ENCODE results near the gene GALK2.

Gene GALK2

DNA sequence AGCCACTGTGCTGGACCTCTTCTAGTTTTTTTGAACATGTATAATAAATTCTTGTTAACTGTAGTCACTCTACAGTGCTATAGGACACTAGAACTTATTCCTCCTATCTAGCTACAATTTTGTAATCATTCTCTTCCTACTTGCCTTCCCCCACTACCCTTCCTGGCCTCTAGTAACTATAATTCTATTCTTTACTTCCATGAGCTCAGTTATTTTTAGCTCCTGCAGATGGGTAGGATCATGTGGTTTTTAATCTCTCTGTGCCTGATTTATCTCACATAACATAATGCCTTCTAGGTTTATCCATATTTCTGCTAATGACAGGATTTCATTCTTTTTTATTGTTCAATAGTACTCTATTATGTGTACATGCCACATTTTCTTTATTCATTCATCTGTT, 139.8 kb downstream of the GALK2 start:
- H4K20me1 ChIP-seq (ENCODE audit: insufficient read depth, low read length, poor library complexity, severe bottlenecking) = no peaks in the 10 kb centered on the region

DNA sequence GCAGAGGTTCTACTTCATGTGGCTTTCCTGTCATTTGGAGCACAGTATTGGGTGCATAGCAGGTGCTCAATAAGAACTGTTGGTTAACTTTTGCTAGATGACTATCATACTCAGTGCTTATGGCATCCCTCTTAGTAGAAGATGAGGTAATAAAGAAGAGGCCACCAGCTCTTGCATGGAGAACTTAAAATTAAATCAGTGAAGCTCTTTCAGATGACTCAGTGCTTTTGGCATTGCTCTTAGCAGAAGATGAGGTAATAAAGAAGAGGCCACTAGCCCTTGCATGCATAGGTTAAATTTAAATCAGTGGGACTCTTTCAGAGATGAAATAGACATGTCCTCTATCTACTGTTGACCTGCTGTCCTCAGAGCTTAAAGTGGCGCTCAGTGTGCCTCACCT, 143.6 kb downstream of the GALK2 start:
- Histone ChIP-seq H3K36me3 (ENCODE audit: insufficient read depth, low read length) (no peaks in the 10 kb centered on the region; the same call in 1 of the 2 replicates), H3F3A (ENCODE audit: low read depth) (no peaks in the 10 kb centered on the region), H3K27me3 (ENCODE audit: insufficient read depth, low read length, poor library complexity, severe bottlenecking) (no peaks in the 10 kb centered on the region), H3K9me3 (ENCODE audit: insufficient read depth, low read depth, low read length) (no peaks in the 10 kb centered on the region), H3K9me2 (replicated peaks; ENCODE audit: low read depth, low read length) (no peaks in the 10 kb centered on the region), H4K20me1 (ENCODE audit: insufficient read depth, low read length, poor library complexity, severe bottlenecking) (no peaks in the 10 kb centered on the region), H3K4me1 (ENCODE audit: insufficient read depth, low read length, poor library complexity, severe bottlenecking) (no peaks in the 10 kb centered on the region), H3K4me2 (ENCODE audit: low read depth, low read length, poor library complexity, severe bottlenecking) (no peak overlapping the region), H3K79me2 (ENCODE audit: insufficient read depth, low read length) (no peaks in the 10 kb centered on the region), H3K9ac (ENCODE audit: low read depth, low read length, poor library complexity, severe bottlenecking) (no peak overlapping the region), H3K4me3 (ENCODE audit: low read length, poor library complexity, severe bottlenecking) (no peak overlapping the region), H2AFZ (ENCODE audit: low read length) (no peak overlapping the region)
- no peak for TF ChIP-seq EZH2phosphoT487 (IDR thresholded peaks at IDR 0.05; ENCODE audit: borderline replicate concordance)
- TF ChIP-seq, protein P1, sequence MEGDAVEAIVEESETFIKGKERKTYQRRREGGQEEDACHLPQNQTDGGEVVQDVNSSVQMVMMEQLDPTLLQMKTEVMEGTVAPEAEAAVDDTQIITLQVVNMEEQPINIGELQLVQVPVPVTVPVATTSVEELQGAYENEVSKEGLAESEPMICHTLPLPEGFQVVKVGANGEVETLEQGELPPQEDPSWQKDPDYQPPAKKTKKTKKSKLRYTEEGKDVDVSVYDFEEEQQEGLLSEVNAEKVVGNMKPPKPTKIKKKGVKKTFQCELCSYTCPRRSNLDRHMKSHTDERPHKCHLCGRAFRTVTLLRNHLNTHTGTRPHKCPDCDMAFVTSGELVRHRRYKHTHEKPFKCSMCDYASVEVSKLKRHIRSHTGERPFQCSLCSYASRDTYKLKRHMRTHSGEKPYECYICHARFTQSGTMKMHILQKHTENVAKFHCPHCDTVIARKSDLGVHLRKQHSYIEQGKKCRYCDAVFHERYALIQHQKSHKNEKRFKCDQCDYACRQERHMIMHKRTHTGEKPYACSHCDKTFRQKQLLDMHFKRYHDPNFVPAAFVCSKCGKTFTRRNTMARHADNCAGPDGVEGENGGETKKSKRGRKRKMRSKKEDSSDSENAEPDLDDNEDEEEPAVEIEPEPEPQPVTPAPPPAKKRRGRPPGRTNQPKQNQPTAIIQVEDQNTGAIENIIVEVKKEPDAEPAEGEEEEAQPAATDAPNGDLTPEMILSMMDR (conservative IDR thresholded peaks at IDR 0.05; ENCODE audit: low read length) = no peak

More for the DNA sequence above, 139.8 kb downstream of the GALK2 start:
- Histone ChIP-seq H3K4me3 (ENCODE audit: low read length, poor library complexity, severe bottlenecking) (no peak overlapping the region), H3K79me2 (ENCODE audit: insufficient read depth, low read length) (no peaks in the 10 kb centered on the region), H3K27me3 (ENCODE audit: insufficient read depth, low read length, poor library complexity, severe bottlenecking) (no peaks in the 10 kb centered on the region), H3K9ac (ENCODE audit: low read depth, low read length, poor library complexity, severe bottlenecking) (no peak overlapping the region), H3K36me3 (ENCODE audit: insufficient read depth, low read length) (peaks cover 4% of the 10 kb centered on the region; the same call in 1 of the 2 replicates), H3K4me1 (ENCODE audit: insufficient read depth, low read length, poor library complexity, severe bottlenecking) (no peaks in the 10 kb centered on the region), H3K9me3 (ENCODE audit: insufficient read depth, low read depth, low read length) (no peaks in the 10 kb centered on the region), H3K4me2 (ENCODE audit: low read depth, low read length, poor library complexity, severe bottlenecking) (no peak overlapping the region), H3F3A (ENCODE audit: low read depth) (no peaks in the 10 kb centered on the region), H2AFZ (ENCODE audit: low read length) (no peak overlapping the region), H3K9me2 (replicated peaks; ENCODE audit: low read depth, low read length) (no peaks in the 10 kb centered on the region)
- no peak for TF ChIP-seq EZH2phosphoT487 (IDR thresholded peaks at IDR 0.05; ENCODE audit: borderline replicate concordance)
- TF ChIP-seq, protein P1 (conservative IDR thresholded peaks at IDR 0.05; ENCODE audit: low read length) = no peak

DNA sequence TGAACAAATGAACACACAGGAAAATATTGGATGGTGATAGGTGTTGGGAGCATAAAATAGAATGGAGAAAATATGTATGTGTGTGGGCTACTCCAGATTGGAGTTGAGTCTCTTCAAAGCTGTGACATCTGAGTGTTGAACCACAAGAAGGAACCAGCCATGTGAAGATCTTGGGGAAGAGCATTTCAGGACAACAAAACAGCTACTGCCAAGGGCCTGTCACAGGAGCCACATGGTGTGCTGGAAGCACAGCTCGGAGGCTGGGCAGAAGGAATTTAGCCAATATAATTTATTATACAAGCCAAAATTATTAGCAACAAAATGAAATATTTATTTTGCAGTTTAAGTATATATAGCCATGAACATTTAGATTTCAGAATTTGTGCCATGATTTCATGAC, 144.7 kb downstream of the GALK2 start:
- no peaks in the 10 kb centered on the region for H3K4me1 ChIP-seq (ENCODE audit: insufficient read depth, low read length, poor library complexity, severe bottlenecking)
- no peak overlapping the region for H2AFZ ChIP-seq (ENCODE audit: low read length)
- H3K4me2 ChIP-seq (ENCODE audit: low read depth, low read length, poor library complexity, severe bottlenecking) = no peak overlapping the region
- H3K9ac ChIP-seq (ENCODE audit: low read depth, low read length, poor library complexity, severe bottlenecking) = no peak overlapping the region
- H3K27me3 ChIP-seq (ENCODE audit: insufficient read depth, low read length, poor library complexity, severe bottlenecking) = no peaks in the 10 kb centered on the region
- no peaks in the 10 kb centered on the region for H4K20me1 ChIP-seq (ENCODE audit: insufficient read depth, low read length, poor library complexity, severe bottlenecking)
- H3F3A ChIP-seq (ENCODE audit: low read depth) = no peaks in the 10 kb centered on the region
- no peaks in the 10 kb centered on the region for H3K9me2 ChIP-seq (replicated peaks; ENCODE audit: low read depth, low read length)
- H3K79me2 ChIP-seq (ENCODE audit: insufficient read depth, low read length) = no peaks in the 10 kb centered on the region
- TF ChIP-seq, protein P1 (conservative IDR thresholded peaks at IDR 0.05; ENCODE audit: low read length) = no peak
- TF ChIP-seq EZH2phosphoT487 (IDR thresholded peaks at IDR 0.05; ENCODE audit: borderline replicate concordance) = no peak
- peaks cover 2% of the 10 kb centered on the region; the same call in 1 of the 2 replicates for H3K36me3 ChIP-seq (ENCODE audit: insufficient read depth, low read length)
- H3K4me3 ChIP-seq (ENCODE audit: low read length, poor library complexity, severe bottlenecking) = no peak overlapping the region
- no peaks in the 10 kb centered on the region for H3K9me3 ChIP-seq (ENCODE audit: insufficient read depth, low read depth, low read length)

Measured in Loucy (cell line).